NB4 (cell line): ENCODE data around the gene RGPD4.

Source experiments
- CTCF ChIP-seq: IDR thresholded peaks from one replicate; pipeline ENCODE4 v1.5.1; 2012; ENCODE audit warnings: low read depth, low read length
- MAX ChIP-seq: IDR thresholded peaks from 2 replicates; pipeline ENCODE4 v1.6.1; 2011; ENCODE audit warnings: low read depth, low read length
- MYC ChIP-seq: IDR thresholded peaks from 2 replicates; pipeline ENCODE4 v1.6.1; 2011; ENCODE audit warnings: low read depth, low read length
- POLR2A ChIP-seq: IDR thresholded peaks from 2 replicates; pipeline ENCODE4 v1.6.1; 2011; ENCODE audit warnings: mild to moderate bottlenecking; ENCODE audit not compliant: insufficient read length; ENCODE audit errors: extremely low read depth

GRCh38 chr2:107824451-107825205 is 2.1 kb upstream of the RGPD4 start:
- TF ChIP-seq CTCF, result no peak
- TF ChIP-seq MAX, result no peak
- TF ChIP-seq POLR2A, result no peak
- TF ChIP-seq MYC, result no peak
